K562 (cell line): Measurements from ENCODE around the gene LIN28B. TPM values are rescaled to one million over a fixed set of nuclear protein-coding genes. Genes with fewer than 3 reads are reported as not detected.

ENCODE experiments used
- BMI1 ChIP-seq: fragments of 150-350 bp; IDR thresholded peaks from 2 replicates; pipeline ENCODE4 v1.6.1; 2014; ENCODE audit warnings: low read length
- CCNT2 ChIP-seq: IDR thresholded peaks from 2 replicates; pipeline ENCODE4 v1.6.1; 2011; ENCODE audit warnings: borderline replicate concordance, low read depth, mild to moderate bottlenecking, moderate library complexity, mixed read lengths, low read length; ENCODE audit not compliant: insufficient read length; ENCODE audit errors: extremely low read depth
- CEBPZ ChIP-seq: fragments of 150-350 bp; IDR thresholded peaks from 2 replicates; pipeline ENCODE4 v1.6.1; 2014; ENCODE audit warnings: low read depth, mild to moderate bottlenecking, low read length, borderline replicate concordance
- CTCF ChIP-seq, 3 experiments: IDR thresholded peaks in 2 of 3; conservative IDR thresholded peaks in 1 of 3; 2 replicates each; pipeline ENCODE4 v1.5.1; 2011 to 2012; ENCODE audit warnings: low read length in 3 of 3, mild to moderate bottlenecking in 3 of 3, control low read depth in 2 of 3, improper control_type of control experiment in 1 of 3, inconsistent platforms in 1 of 3, low read depth in 1 of 3, mixed read lengths in 1 of 3, moderate library complexity in 1 of 3; ENCODE audit not compliant: insufficient read depth in 2 of 3
- HNRNPLL ChIP-seq: fragments of 200-400 bp; formaldehyde crosslinking; IDR thresholded peaks from 2 replicates; pipeline ENCODE4 v1.6.1; 2017; ENCODE audit warnings: low read length, low read depth, mild to moderate bottlenecking; ENCODE audit not compliant: poor library complexity, severe bottlenecking
- KAT7 ChIP-seq: sonication (generic); formaldehyde crosslinking; IDR thresholded peaks from 2 replicates; pipeline ENCODE4 v1.8.0; 2022; ENCODE audit warnings: missing genetic modification reagents, mild to moderate bottlenecking, borderline replicate concordance
- RBM17 ChIP-seq: fragments of 200-400 bp; formaldehyde crosslinking; IDR thresholded peaks from 2 replicates; pipeline ENCODE4 v1.6.1; 2017; ENCODE audit warnings: low read depth, mild to moderate bottlenecking, low read length, borderline replicate concordance
- REST ChIP-seq, 2 experiments: fragments of 450-650 bp; formaldehyde crosslinking in 1 of 2; IDR thresholded peaks; 2 replicates each; pipeline versions ENCODE4 v1.4.0 to v1.6.1; 2014 to 2020; ENCODE audit warnings: mild to moderate bottlenecking in 2 of 2, borderline replicate concordance in 1 of 2, low read depth in 1 of 2
- SMAD2 ChIP-seq: fragments of 150-350 bp; IDR thresholded peaks from 2 replicates; pipeline ENCODE4 v1.6.1; 2014; ENCODE audit warnings: low read depth, mild to moderate bottlenecking, low read length
- ZNF280B ChIP-seq: fragments of 250-450 bp; sonication (Bioruptor Pico); IDR thresholded peaks from 2 replicates; pipeline ENCODE4 v1.5.1; 2021; ENCODE audit warnings: mild to moderate bottlenecking
- ZNF583 ChIP-seq: fragments of 250-450 bp; sonication (Bioruptor Pico); IDR thresholded peaks from 2 replicates; pipeline ENCODE4 v1.4.0; 2020
- polyA plus RNA-seq, 8 experiments: library from polyadenylated mRNA; depleted of rRNA in 4 of 8; stranded (reverse) in 5 of 8; unstranded in 3 of 8; fragments of >200 nt; fragmentation: Nextera tagmentation in 2 of 8; fragmentation: Illumina TruSeq in 1 of 8; extraction: Ambion mirVana in 2 of 8; extraction: Trizol in 1 of 8; gene quantifications; 2 replicates each; pipeline versions ENCODE4 v1.2.1 to v1.2.3, GENCODE V29; 2011 to 2014; ENCODE audit warnings: inconsistent platforms in 1 of 8, missing spikeins in 1 of 8
- total RNA-seq, 7 experiments: library from RNA; depleted of rRNA in 6 of 7; stranded (reverse); fragments of >200 nt in 6 of 7; fragmentation: Illumina TruSeq in 2 of 7; extraction: Trizol in 2 of 7; gene quantifications; 2 replicates each; pipeline versions ENCODE4 v1.2.1 to v1.2.3, GENCODE V29; 2011 to 2021; ENCODE audit warnings: low replicate concordance in 1 of 7

Gene LIN28B
- total and polyA plus RNA-seq, 9 of the 15 experiments (the other 6 are each of a cell fraction or from before 2014, with no cell fraction given) = 20.9 to 77.3 (median 42.1) TPM

- peak; percentile 46 to 89 (median 66); a peak in 5 of 6 replicates for TF ChIP-seq CTCF (IDR thresholded peaks at IDR 0.05 in 2 of 3, conservative IDR thresholded peaks at IDR 0.05 in 1 of 3; ENCODE audit: insufficient read depth in 2 of 3, low read depth in 1 of 3, low read length in 3 of 3)
- peak; percentile 83 for TF ChIP-seq REST (IDR thresholded peaks at IDR 0.05; ENCODE audit: borderline replicate concordance)
- TF ChIP-seq REST (CRISPR knock-in tag; IDR thresholded peaks at IDR 0.05; ENCODE audit: low read depth) = no peak
- TF ChIP-seq ZNF583 (CRISPR knock-in tag) = no peak
- no peak for TF ChIP-seq KAT7 (CRISPR knock-in tag)
- TF ChIP-seq BMI1 = 0 out of 2 replicates have a peak, but pooled peaks have one; percentile 16
- no peak for TF ChIP-seq HNRNPLL
- TF ChIP-seq RBM17 = no peak
- TF ChIP-seq SMAD2 = no peak
- no peak for TF ChIP-seq CEBPZ
- no peak for TF ChIP-seq ZNF280B (CRISPR knock-in tag)
- no peak for TF ChIP-seq CCNT2
Observed at GRCh38 chr6:105087571-105088211, 130.8 kb downstream of the LIN28B start (continued).
